GM12874 (cell line): ENCODE measurements around the gene BTBD2.

Experiments used
- CTCF ChIP-seq: IDR thresholded peaks from 2 replicates; pipeline ENCODE4 v1.5.1; 2011; ENCODE audit warnings: low read depth, mild to moderate bottlenecking, control low read depth, low read length, moderate library complexity; ENCODE audit not compliant: insufficient read depth

The BTBD2 gene

GRCh38 chr19:1969176-1970002, 46.1 kb downstream of the BTBD2 start:
- TF ChIP-seq CTCF = no peak

DNA sequence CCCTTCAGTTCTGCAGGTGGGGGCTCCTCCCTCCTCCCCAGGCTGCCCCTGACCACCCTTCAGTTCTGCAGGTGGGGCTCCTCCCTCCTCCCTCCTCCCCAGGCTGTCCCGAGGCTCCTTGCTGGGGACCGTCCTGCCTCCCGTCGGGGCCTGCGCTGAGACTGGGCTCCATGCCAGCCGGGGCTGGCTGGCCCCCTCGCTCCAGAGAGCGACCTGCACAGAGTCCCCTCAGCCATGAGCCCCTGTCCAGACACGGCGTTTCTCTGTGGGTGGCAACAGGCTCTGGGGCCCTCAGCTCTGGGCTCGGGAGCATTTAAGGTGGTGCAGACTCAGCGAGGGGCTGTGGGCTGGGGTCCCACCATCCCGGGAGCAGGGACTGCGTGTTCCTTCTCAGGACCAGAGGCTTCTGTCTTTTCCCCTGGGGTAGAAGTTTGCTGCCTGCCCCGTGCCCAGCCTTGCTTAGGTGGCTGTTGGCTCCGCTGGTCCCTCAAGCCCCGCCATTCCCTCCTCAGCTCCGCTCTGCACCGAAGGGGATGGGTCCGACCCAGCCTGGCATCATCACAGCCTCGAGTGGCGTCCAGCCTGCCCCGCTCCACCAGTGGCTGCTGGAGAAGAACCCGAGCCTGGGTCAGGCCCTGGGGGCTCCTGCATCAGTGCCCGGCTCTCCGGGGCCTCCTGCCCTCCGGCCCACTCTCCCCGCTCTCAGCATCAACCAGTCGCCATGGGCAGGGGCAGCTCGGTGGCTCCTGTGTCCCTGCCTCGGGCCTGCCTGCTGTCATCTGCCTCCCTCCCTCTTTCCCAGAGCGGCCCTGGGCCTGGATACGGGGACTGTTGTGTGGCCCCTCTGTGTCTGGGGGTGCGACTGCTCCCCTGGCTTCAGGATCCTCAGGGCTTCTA, 47.0 kb downstream of the BTBD2 start:
- TF ChIP-seq CTCF = no peak

DNA sequence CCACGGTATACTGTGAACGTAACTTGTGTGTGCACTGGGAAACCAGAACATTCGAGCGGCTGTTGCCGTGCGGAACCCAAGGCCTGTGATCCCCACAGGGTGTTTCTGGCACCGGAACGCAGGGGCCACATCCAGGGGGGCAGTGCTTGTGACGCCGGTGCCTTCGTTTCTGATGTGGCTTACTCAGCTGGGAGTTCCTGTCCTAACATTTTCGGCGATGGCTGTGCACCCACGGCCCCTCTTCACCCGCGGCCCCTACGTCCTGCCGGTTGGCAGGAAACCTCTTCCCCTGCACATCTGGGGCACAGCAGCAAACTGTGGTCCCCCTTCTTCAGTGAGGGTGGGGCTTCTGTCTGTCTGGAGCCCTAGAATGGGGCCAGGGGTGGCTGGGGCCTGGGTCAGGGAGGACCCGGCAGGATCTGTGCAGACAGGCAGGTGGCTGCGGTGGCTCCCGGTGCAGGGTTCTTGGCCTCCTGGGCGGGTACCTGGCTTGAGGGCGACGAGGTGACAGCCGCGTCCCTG, 48.4 kb downstream of the BTBD2 start:
- no peak for TF ChIP-seq CTCF

- TF ChIP-seq CTCF = no peak
These were observed 52.8 kb downstream of the BTBD2 start for GRCh38 chr19:1962674-1963073.

- TF ChIP-seq CTCF = no peak
These were observed 54.3 kb downstream of the BTBD2 start for GRCh38 chr19:1961000-1961883.

DNA sequence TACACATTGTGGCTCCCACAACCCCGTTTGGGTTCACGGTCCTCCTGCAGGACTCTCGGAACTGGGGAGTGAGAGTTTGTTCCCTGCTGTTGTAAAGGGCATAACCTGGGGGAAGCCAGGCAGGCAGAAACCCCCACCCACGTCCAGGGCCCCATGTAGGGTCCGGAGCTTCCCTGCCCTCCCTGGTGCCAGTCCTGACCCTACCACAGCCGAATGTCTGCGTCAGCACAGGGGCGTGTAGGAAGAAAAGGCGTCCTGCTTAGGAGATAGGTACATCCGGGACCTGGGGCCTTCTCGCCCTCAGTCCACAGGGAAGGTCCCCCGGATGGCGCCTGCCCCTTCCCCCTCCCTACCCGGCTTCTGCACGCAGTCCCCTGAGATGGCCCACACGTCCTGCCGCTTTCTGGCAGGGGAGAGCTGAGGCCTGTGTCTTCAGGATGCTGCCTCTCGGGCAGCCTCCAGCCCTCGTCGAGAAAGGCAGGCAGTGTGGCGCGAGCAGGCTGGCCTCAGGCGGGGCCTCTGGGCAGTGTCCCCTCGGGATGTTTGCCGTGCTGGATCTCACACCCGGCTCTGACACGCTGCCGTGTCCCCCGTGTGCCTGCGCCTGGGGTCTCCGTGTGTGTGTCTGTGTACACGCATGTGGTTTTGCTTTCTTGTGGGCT, 55.5 kb downstream of the BTBD2 start:
- TF ChIP-seq CTCF = no peak
